Effector memory CD8-positive, alpha-beta T cell (primary cell): ENCODE results near the gene FCN2.

Source experiments
- ATAC-seq: fragments of 150-1000 bp; cut with Tn5 transposase; replicated peaks from 2 replicates; pipeline ENCODE4 v1.10.0; 2021; ENCODE audit warnings: mild to moderate bottlenecking, moderate library complexity
- DNase-seq, 3 experiments: peaks; one replicate each; pipeline ENCODE4 v3.0.0; 2021
- H3K27ac Mint-ChIP-seq, 2 donors: one replicate each; pipeline ENCODE4 v1.8.0; 2022; ENCODE audit warnings: mild to moderate bottlenecking in 2 of 2, mixed read lengths in 2 of 2, moderate library complexity in 2 of 2
- H3K27me3 Mint-ChIP-seq, 2 donors: one replicate each; pipeline ENCODE4 v1.8.0; 2022; ENCODE audit warnings: mixed read lengths in 2 of 2
- H3K36me3 Mint-ChIP-seq: one replicate; pipeline ENCODE4 v1.8.0; 2022; ENCODE audit warnings: mild to moderate bottlenecking, moderate library complexity, mixed read lengths; ENCODE audit not compliant: insufficient read depth
- H3K4me1 Mint-ChIP-seq, 2 donors: one replicate each; pipeline ENCODE4 v1.8.0; 2022; ENCODE audit warnings: low read depth in 2 of 2, mixed read lengths in 2 of 2
- H3K4me3 Mint-ChIP-seq, 2 donors: one replicate each; pipeline ENCODE4 v1.8.0; 2022; ENCODE audit warnings: mild to moderate bottlenecking in 2 of 2, mixed read lengths in 2 of 2, moderate library complexity in 2 of 2
- H3K9me3 Mint-ChIP-seq, 2 donors: one replicate each; pipeline ENCODE4 v1.8.0; 2022; ENCODE audit warnings: mixed read lengths in 2 of 2

FCN2 gene

GRCh38 chr9:134883040-134883782, 2.6 kb downstream of the FCN2 start:
- Mint-ChIP-seq H3K36me3 (no peaks in the 10 kb centered on the region), H3K27ac (no peak overlapping the region), H3K4me3 (no peak overlapping the region), H3K9me3 (no peaks in the 10 kb centered on the region), H3K4me1 (peaks cover 0 to 2% of the 10 kb centered on the region in 2 donors), H3K27me3 (peaks cover 26 to 77% of the 10 kb centered on the region in 2 donors)
- ATAC-seq (no peak), DNase-seq (no peak)

DNA sequence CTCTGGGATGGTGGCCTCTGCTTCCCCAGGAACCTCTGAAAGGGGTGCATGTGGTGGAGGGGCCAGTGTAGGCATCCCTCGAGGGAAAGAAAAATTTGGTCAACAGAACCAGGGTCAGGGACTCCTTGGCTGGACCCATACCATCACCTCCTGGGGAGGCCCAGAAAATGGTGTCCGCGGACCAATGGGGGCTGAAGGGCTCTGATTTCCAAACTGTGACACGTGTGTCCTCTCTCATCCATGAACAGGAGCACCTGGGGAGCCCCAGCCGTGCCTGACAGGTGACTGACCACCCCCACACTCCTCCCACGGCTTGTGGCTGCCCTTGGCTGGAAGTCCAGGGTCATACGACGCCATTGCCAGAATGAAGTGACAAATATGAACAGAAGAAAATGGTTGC, 3.9 kb downstream of the FCN2 start:
- H3K27ac Mint-ChIP-seq, result no peak overlapping the region
- H3K36me3 Mint-ChIP-seq, result no peaks in the 10 kb centered on the region
- ATAC-seq (no peak), DNase-seq (no peak)
- peaks cover 0 to 2% of the 10 kb centered on the region in 2 donors for H3K4me1 Mint-ChIP-seq
- H3K27me3 Mint-ChIP-seq, result peaks cover 31 to 89% of the 10 kb centered on the region in 2 donors
- H3K4me3 Mint-ChIP-seq, result no peak overlapping the region
- H3K9me3 Mint-ChIP-seq, result no peaks in the 10 kb centered on the region

DNA sequence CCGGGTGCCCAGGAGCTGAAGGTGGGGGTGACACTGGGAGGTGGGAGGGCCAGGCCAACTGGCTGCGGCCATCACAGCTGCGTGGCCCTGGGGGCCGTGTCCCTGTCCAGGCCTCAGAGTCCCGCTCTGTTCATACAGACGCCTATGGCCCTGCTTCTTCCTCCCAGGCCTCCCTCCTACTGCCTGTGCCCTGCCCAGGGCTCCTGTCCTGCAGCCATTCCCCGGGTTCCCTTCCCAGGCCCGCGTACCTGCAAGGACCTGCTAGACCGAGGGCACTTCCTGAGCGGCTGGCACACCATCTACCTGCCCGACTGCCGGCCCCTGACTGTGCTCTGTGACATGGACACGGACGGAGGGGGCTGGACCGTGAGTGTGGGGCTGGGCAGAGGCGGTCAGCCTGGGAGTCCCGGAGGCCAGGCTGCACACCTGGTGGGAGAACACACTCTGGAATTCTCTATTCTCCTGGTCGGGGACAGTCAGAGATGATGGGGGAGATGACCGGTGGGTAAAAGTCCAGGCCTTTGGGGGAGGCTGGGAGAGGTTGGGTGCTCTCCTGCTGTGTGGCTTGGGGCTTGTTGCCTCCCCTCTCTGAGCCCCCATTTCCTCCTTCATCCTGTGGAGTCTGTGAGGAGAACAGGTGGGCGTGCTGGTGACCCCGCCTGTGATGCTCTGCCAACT, 4.5 kb downstream of the FCN2 start:
- no peak for ATAC-seq
- no peaks in the 10 kb centered on the region for H3K9me3 Mint-ChIP-seq
- peaks cover 26 to 90% of the 10 kb centered on the region in 2 donors for H3K27me3 Mint-ChIP-seq
- no peak for DNase-seq
- peaks cover 0 to 2% of the 10 kb centered on the region in 2 donors for H3K4me1 Mint-ChIP-seq
- no peak overlapping the region for H3K27ac Mint-ChIP-seq
- no peak overlapping the region for H3K4me3 Mint-ChIP-seq
- H3K36me3 Mint-ChIP-seq, result no peaks in the 10 kb centered on the region

- no peak for ATAC-seq
- Mint-ChIP-seq H3K27ac (no peak overlapping the region), H3K27me3 (peaks cover 24 to 86% of the 10 kb centered on the region in 2 donors)
Measured at GRCh38 chr9:134885679-134886412, 5.2 kb downstream of the FCN2 start.

DNA sequence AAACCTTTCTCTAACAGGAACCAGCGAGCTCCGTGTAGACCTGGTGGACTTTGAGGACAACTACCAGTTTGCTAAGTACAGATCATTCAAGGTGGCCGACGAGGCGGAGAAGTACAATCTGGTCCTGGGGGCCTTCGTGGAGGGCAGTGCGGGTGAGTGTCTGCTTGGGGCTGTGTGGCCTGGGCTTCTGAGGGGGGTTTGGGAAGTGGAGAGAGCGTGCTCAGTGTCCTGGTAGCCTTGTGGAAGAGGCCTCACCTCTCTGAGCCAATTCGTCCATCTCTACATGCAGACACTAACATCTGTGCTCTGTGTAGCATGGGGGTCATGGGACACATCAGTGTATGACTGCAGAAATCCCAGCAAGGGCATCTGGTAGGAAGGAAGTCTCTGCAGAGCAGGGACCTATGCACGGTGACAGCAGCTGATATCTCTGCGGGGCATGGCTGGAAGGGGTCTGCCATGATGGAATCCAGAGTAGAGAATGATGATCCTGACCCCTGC, 5.9 kb downstream of the FCN2 start:
- Mint-ChIP-seq H3K9me3 (no peaks in the 10 kb centered on the region), H3K27me3 (peaks cover 29 to 86% of the 10 kb centered on the region in 2 donors), H3K4me3 (no peak overlapping the region), H3K4me1 (peaks cover 0 to 2% of the 10 kb centered on the region in 2 donors), H3K36me3 (no peaks in the 10 kb centered on the region), H3K27ac (no peak overlapping the region)
- DNase-seq (no peak), ATAC-seq (no peak)

More at GRCh38 chr9:134885679-134886412, 5.2 kb downstream of the FCN2 start:
- H3K36me3 Mint-ChIP-seq, result no peaks in the 10 kb centered on the region
- no peak for DNase-seq
- no peaks in the 10 kb centered on the region for H3K9me3 Mint-ChIP-seq
- H3K4me3 Mint-ChIP-seq, result no peak overlapping the region
- peaks cover 0 to 2% of the 10 kb centered on the region in 2 donors for H3K4me1 Mint-ChIP-seq

DNA sequence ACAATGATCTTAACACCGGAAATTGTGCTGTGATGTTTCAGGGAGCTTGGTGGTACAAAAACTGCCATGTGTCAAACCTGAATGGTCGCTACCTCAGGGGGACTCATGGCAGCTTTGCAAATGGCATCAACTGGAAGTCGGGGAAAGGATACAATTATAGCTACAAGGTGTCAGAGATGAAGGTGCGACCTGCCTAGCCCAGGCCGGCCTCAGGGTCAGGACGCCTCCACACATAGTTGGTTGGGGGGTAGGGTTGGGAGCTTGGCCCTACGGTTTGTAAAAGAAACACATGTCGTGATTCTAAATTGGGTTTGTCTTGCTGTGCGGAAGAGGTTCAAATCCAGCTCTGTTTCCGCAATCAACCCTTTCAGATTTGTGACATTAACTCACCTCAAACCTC, 6.6 kb downstream of the FCN2 start:
- peaks cover 36 to 86% of the 10 kb centered on the region in 2 donors for H3K27me3 Mint-ChIP-seq
- H3K36me3 Mint-ChIP-seq, result no peaks in the 10 kb centered on the region
- H3K9me3 Mint-ChIP-seq, result no peaks in the 10 kb centered on the region
- H3K4me3 Mint-ChIP-seq, result no peak overlapping the region
- H3K4me1 Mint-ChIP-seq, result peaks cover 0 to 2% of the 10 kb centered on the region in 2 donors
- DNase-seq (no peak), ATAC-seq (no peak)
- no peak overlapping the region for H3K27ac Mint-ChIP-seq

DNA sequence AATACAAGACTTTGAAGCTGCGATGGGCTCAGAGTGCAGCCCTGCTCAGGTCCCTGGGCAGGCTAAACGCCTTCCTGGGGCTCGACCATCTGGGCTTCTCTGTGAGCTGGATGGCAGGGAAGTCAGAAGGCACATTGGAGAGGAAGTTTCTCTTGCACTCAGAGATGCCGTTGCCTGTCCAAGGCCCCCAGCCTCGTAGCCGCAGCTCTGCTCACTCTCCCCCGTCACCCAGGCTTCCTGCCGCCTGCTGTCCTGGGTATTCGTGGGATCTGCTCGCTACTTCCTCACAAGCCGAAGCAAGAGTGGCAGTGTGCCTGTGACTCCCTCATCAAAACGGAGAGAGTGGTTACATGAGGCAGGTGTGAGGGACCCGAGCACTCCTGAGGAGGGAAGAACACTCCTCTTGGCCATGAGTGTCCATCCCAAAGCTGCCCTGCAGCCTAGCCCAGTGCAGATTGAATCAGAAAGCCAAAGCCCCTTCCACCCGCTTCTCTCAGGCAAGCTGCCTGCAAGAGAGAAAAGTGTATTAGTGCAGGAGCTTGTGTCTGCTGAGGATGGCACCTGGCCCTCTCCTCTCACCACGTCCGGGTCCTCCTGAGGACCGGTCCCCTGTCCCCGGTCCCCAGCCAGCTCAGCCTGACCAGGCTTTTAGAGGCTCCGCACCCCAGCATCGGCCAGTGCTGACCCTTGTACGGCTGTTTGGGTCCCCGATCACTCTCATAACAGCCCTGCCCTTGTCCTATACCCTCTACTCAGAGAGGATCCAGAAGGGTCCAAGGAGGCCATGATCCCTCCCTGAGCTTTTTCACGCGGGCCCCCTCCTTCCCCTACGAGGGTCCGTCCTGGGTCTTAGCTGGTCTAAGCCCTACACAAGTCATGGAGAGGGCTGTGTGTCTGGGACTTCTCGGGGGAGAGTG, 7.3 kb downstream of the FCN2 start:
- Mint-ChIP-seq H3K4me1 (peaks cover 0 to 2% of the 10 kb centered on the region in 2 donors), H3K4me3 (no peak overlapping the region), H3K36me3 (no peaks in the 10 kb centered on the region), H3K27ac (peak overlapping the region in 1 of 2 donors; percentile 29), H3K9me3 (no peaks in the 10 kb centered on the region), H3K27me3 (peaks cover 43 to 86% of the 10 kb centered on the region in 2 donors)
- ATAC-seq (no peak), DNase-seq (no peak)

DNA sequence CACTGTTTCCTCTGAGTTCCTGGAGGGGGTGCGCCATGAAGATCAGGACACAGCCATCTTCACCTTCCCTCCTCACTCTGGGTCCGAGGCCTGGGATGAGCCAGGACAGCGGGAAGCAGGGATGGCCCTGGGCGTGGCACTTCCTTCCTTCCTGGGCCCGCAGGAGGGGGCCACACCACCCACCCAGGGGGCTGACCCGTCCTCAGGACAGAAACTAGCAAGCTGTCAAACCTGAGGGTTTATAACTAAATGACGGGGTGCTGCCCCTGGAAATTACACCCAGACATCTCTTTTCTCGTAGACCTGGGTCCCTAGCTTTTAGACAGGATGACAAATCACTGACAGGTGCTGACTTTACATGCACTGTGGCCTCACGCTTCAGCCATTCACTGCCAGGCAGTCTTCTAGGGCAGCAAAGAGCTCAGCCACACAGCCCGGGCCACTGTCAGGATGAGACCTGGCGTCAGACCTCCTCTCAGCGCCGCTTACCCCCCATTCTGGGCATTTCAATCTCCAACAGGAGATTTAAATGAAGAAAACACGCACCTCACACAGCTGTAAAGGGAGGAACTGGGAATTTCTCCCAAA, 8.1 kb downstream of the FCN2 start:
- Mint-ChIP-seq H3K4me1 (peaks cover 0 to 2% of the 10 kb centered on the region in 2 donors), H3K27ac (no peak overlapping the region), H3K4me3 (no peak overlapping the region), H3K36me3 (no peaks in the 10 kb centered on the region), H3K9me3 (no peaks in the 10 kb centered on the region), H3K27me3 (peaks cover 40 to 86% of the 10 kb centered on the region in 2 donors)
- ATAC-seq, result no peak
- DNase-seq, result no peak

GRCh38 chr9:134889386-134890154, 9.0 kb downstream of the FCN2 start:
- DNase-seq, result no peak
- Mint-ChIP-seq H3K4me3 (no peak overlapping the region), H3K9me3 (no peaks in the 10 kb centered on the region), H3K36me3 (no peaks in the 10 kb centered on the region), H3K4me1 (peaks cover 0 to 2% of the 10 kb centered on the region in 2 donors), H3K27ac (no peak overlapping the region), H3K27me3 (peaks cover 44 to 93% of the 10 kb centered on the region in 2 donors)
- ATAC-seq, result no peak

DNA sequence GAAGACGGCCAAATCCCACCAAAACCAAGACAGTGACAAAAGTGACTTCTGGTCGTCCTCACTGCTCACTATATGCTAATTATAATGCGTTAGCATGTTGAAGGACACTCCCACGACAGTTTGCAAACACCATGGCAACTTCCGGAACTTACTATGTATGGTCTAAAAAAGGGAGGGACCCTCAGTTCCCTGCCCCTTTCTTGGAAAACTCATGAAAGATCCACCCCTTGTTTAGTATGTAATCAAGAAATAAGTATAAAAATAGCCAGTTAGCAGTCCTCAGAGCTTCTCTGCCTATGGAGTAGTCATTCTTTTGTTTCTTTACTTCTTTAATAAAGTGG, 9.5 kb downstream of the FCN2 start:
- Mint-ChIP-seq H3K27me3 (peaks cover 50 to 95% of the 10 kb centered on the region in 2 donors), H3K4me1 (peaks cover 0 to 2% of the 10 kb centered on the region in 2 donors), H3K9me3 (no peaks in the 10 kb centered on the region), H3K36me3 (no peaks in the 10 kb centered on the region), H3K27ac (no peak overlapping the region), H3K4me3 (no peak overlapping the region)
- ATAC-seq (no peak), DNase-seq (no peak)

DNA sequence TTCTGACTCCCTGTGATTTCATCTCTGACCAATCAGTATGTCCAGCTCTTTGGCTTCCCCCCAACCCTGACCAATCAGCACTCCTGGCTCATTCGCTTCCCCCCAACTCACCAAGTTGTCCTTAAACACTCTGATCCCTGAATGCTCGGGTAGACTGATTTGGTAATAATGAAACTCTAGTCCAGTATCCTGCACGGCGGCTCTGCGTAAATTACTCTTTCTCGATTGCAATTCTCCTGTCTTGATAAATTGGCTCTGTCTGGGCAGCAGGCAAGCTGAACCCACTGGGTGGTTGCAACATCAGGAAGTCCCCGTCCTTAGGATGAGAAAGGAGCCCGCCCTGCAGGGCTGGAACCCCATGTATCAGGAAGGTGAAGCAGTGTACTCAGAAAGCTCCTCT, 10.4 kb downstream of the FCN2 start:
- DNase-seq, result no peak
- H3K4me3 Mint-ChIP-seq, result no peak overlapping the region

DNA sequence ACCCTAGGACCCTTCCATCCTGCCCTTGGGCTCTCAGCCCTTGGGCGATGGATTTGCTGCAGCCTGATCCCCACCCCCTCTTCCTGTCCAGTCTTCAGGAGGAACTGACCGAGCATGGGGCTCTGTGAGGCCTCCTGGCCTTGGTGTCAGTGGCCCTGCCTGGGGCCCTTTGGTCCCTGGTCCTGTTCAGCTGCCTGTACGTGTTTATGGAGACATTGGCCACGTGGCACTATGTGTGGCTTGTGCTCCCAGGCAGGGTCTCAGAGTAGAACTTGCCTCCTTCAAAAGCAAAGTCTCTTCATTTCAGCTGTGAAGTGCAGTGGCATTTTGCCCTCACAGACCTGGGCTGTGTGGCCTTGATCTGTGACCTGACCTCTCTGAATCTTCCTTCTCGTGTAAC, 11.1 kb downstream of the FCN2 start:
- Mint-ChIP-seq H3K4me3 (no peak overlapping the region), H3K27ac (no peak overlapping the region), H3K9me3 (no peaks in the 10 kb centered on the region), H3K27me3 (peaks cover 45 to 88% of the 10 kb centered on the region in 2 donors), H3K4me1 (peaks cover 0 to 2% of the 10 kb centered on the region in 2 donors), H3K36me3 (no peaks in the 10 kb centered on the region)
- ATAC-seq, result no peak
- no peak for DNase-seq

More for the DNA sequence above, 10.4 kb downstream of the FCN2 start:
- Mint-ChIP-seq H3K27me3 (peaks cover 51 to 91% of the 10 kb centered on the region in 2 donors), H3K9me3 (no peaks in the 10 kb centered on the region), H3K36me3 (no peaks in the 10 kb centered on the region), H3K4me1 (peaks cover 0 to 2% of the 10 kb centered on the region in 2 donors), H3K27ac (no peak overlapping the region)
- ATAC-seq, result no peak
